ENCODE measurements around the gene OXSR1.
"Not testable (repeated sequence)": the region's sequence is repeated elsewhere in the genome, so short reads cannot be mapped to it uniquely, and the experiment has no call there.

Gene OXSR1

DNA sequence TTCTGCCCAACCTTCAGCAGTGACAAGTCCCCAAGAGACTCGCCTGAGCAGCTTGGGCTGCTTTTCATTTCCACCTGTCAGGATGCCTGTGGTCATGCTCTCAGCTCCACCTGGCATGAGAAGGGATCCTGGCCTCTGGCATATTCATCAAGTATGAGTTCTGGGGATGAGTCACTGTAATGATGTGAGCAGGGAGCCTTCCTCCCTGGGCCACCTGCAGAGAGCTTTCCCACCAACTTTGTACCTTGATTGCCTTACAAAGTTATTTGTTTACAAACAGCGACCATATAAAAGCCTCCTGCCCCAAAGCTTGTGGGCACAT lies 23.4 kb upstream of the OXSR1 start:
- DNase-seq (ENCODE audit: low read depth, low spot score) = no peak

DNA sequence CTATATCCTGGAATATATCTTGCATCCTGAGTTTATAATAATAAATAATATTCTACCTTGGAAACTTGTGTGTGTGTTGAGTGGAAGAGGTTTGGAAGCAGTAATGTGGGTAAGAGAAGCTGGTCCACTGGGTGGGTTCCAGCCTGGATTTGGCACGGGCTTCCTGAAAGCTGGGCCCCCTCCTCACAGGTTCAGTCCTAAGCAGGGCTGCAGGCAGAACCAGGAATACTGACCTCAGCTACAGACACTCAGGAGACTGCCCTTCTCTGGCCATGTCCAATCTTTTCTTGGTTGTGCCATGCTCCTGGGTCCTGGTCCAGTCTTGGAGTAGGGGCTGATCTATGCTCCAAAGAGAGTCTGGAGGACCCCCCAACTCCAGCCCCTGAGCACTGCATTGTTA lies 22.4 kb upstream of the OXSR1 start:
- no peak for DNase-seq (ENCODE audit: low read depth, low spot score)

DNA sequence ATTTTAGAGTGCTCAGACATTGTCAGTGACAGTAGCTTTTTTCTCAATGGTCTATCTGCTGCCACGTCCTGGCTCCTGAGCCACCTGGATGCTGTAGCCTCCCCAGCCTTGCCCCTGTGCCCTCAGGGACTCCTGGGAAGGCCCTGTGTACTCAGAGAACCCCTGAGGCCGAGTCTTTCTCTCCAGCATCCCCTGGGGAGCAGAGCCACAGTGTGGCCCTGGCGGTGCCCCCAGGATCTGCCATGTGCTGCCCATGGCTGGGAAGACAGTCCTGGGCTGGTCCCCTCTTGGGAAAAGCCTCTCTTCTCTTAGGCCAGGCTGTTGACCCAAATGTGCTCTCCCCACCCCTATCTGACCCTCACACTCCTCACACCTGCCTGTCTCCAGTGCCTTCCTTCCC lies 21.8 kb upstream of the OXSR1 start:
- DNase-seq (ENCODE audit: low read depth, low spot score) = no peak

- DNase-seq (ENCODE audit: low read depth, low spot score) = no peak
Observed at GRCh38 chr3:38146504-38146903, 18.8 kb upstream of the OXSR1 start.

- no peak for DNase-seq (ENCODE audit: low read depth, low spot score)
Observed at GRCh38 chr3:38147421-38147820, 17.9 kb upstream of the OXSR1 start.

- DNase-seq (ENCODE audit: low read depth, low spot score) = no peak
Observed at GRCh38 chr3:38148311-38148882, 16.9 kb upstream of the OXSR1 start.

- no peak for DNase-seq (ENCODE audit: low read depth, low spot score)
Observed at GRCh38 chr3:38149708-38150107, 15.6 kb upstream of the OXSR1 start.

DNA sequence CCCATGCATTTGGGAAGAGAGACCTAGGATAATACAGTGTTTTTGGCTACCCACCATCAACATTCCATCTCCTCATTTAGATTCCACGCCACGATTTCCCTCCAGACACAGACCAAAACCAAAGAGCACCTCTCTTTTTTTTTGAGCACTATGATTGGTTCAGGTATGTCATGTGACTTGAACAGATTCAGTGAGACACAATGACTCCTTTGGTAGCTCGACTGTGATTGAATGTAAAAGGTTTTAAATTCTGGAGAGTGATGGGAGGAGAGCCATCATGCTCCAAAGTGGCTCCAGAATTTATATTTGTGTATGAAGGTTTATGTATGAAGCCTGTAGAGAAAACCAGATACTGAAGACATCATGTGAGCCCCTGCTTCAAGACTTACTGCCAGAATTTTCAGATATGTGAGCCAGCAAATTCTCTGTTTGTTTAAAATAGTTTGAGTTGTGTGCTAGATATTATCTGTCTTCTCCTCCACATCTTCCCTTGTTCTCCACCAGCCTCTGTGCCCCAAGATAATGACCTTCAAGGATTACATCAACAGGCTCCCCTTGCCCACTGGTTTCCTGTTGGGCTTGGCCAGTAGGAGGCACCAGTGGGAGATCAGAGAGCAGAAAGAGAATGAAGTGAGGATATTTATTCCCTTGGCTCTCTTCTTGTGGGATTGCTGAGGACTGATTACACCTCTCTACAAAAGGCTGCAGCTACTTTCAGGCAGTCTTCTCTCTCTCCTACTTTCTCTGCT lies 14.4 kb upstream of the OXSR1 start:
- no peak for DNase-seq (ENCODE audit: low read depth, low spot score)

DNA sequence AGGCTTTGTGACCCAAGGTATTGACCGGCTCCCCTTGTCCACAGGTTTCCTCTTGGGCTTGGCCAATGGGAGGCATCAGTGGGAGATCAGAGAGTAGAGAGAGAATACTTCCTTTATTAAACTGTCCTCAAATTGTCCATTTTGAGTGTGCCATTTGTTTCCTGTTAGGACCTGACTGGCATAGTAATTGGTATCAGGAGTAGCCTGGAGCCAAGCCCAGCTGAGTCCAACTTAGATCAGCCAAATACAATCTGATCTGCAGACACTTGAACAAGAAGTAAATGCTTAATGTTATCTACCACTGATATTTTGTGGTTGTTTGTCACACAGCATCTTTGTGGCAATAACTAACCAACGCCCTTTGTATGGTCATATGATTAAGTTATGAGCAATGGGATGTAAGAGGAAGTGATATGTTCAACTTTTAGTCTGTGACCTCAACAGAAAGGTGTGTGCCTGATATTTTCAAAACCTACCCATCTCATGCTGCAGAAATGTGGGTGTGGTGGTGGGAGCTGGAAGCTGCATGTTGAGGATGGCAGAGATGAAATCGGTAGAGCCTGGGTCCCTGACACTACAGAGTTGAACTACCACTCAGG lies 13.6 kb upstream of the OXSR1 start:
- no peak for DNase-seq (ENCODE audit: low read depth, low spot score)

DNA sequence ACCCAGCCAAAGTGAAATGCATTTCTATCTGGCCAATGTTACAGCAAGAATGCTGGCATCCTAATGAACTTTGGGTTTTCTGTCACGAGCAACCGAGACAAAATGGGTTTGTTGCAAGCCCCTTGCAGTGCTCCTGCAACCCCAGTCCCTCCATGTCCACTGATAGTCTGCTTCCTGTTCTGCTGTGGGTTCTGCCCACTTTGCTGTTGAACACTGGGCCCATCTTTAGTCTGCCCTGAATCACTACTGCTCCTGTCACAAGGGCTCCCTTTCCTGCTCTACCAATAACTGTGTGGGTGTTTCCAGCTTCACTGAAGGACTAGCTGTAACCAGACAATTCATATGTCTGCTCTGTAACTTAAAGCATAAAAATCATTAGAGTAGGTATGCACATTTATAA lies 12.7 kb upstream of the OXSR1 start:
- DNase-seq (ENCODE audit: low read depth, low spot score) = no peak

- DNase-seq (ENCODE audit: low read depth, low spot score) = no peak
Observed at GRCh38 chr3:38153221-38153620, 12.1 kb upstream of the OXSR1 start.

GRCh38 chr3:38154033-38154494 lies 11.3 kb upstream of the OXSR1 start:
- no peak for DNase-seq (ENCODE audit: low read depth, low spot score)

DNA sequence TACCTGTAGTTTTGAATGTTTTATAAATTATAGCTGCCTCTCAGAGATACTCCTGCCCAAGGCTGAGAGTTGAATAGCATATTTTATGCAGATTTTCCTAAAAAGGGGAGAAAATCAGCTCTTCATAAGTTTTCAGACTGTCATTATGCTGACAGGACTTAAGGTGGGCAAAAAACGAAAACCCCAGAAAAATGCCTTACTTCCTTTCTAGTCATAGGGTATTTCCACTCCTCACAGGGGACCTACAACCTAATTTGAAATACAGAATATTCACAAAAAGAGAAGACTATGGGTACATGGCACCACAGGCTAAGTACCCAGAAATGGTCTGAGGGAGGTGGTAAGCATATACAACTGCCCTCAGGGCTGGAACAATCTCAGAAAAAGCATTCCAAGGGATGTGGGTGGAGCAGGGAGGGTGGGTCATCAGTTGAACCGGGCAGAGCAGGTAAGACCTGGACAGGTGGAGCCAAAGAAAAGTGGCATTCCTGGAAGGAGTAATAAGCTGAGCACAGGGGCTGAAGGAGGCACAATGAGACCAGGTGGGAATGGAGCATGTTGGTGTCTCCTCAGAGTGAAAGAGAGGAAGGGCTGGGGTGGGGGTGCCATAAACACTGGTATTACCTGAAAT lies 10.6 kb upstream of the OXSR1 start:
- DNase-seq (ENCODE audit: low read depth, low spot score) = no peak

- DNase-seq (ENCODE audit: low read depth, low spot score) = no peak
Observed at GRCh38 chr3:38155825-38156224, 9.5 kb upstream of the OXSR1 start.

DNA sequence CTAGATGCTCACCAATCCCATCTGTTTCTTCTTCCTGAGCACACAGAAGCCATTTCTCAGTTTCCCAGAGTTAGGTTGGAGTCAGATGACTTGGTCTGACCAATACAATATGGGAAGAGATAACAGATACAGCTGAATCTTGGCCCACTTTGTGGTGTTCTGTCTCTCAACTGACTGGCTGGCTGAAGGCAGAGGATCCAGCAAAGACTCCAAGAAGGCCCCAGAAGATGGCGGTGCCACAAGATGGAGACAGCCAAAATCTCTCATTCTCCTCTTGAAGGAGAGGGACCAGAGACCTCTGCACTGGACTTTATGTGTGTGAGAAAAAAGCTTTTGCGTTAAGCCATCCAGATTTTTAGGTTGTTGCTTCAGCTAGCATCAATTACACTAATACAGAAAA lies 8.2 kb upstream of the OXSR1 start:
- DNase-seq (ENCODE audit: low read depth, low spot score) = no peak

DNA sequence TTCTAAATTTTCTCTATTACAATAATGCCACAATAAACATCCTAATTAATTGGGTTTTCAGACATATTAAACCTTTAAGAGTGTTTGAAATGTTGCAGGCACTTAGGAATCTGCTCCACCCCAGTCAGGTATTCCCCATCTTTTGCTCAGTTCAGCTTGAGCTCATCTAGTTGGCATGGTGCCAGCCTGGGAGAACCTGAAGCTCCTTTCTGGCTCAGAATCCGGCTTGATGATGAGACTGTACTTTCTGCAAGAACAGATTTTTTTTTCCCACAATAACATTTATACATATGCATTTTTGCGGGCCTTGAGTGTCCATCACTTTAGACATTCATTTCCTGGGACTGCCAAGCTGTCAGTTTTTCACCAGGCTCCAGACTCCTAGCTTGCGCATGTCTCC lies 7.7 kb upstream of the OXSR1 start:
- no peak for DNase-seq (ENCODE audit: low read depth, low spot score)

DNA sequence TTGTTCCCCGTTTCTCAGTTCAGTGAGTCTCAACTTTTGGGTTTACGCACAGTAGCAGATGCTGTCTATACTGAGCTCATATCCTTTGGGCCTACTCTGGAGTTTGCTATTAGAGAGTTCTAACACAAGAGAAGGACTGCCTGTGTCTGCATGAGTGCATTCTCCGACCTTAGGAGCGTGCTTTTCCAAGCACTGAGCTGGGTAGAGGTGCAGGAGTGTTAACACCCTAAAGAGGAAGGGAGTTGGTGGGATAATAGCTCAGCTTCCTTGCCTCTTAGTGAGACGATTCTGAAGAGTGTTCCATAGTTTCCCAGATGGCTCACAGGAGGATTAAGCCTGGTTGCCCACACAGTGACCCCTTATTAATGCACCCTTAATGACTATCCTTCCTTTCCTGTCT lies 6.9 kb upstream of the OXSR1 start:
- no peak for DNase-seq (ENCODE audit: low read depth, low spot score)

DNA sequence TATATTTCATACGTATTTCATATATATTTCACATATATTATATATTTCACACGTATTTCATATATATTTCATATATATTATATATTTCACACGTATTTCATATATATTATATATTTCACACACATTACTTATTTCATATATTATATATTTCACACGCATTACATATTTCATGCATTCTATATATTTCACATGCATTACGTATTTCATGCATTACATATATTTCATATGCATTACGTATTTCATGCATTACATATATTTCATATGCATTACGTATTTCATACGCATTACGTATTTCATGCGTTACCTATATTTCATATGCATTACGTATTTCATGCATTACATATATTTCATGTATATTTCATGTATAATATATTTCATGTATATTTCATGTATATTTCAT lies 4.6 kb upstream of the OXSR1 start:
- not testable (repeated sequence) for DNase-seq (ENCODE audit: low read depth, low spot score)

- DNase-seq (ENCODE audit: low read depth, low spot score) = no peak
Observed at GRCh38 chr3:38163117-38163840, 2.1 kb upstream of the OXSR1 start.

DNA sequence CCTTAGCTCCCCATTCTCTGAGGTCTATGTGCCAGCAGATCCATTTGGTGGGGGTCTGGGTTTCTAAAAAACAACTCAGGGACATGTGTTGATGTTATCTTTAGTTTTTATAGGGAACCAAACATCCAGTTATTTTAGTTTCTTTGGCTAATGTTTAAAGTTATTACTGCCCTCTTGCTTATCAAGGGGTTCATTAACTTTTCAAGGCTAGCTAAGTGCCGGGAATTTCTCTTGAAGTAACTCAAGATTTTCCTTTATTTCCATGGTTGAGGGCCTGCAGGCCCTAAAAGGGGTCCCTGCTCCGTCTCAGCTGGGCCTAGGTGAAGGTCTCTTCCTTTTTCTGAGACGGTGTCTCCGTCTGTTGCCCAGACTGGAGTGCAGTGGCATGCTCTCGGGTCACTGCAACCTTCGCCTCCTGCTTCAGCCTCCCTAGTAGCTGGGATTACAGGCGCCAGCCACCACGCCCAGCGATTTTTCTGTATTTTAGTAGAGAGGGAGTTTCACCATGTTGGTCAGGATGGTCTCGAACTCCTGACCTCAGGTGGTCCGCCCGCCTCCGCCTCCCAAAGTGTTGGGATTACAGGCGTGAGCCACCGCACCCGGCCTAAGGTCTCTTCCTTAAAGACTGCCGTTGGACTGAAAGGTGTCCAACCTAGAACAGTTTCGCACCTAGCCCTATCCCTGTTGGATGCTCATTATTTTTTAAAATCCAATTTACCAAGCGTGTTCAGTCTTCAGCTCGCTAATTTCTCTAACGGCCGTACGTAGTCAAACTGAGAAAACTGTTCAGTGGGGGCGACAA lies 1.3 kb upstream of the OXSR1 start:
- DNase-seq (ENCODE audit: low read depth, low spot score) = no peak

DNA sequence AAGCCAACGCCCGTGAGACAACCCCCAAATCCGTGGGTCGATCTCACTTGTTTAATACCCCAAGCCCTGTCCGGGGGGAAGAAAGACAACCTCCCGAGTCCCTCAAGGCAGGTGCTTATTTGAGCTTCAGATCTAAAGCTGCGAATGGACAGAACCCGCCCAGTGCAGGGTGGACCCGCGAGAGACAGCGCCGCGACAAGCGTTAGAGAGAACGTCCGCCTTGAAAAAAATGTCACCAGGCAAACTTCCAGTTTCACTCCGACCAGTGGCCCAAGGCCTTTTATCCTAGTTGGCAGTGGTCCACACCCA lies 740 bp upstream of the OXSR1 start:
- DNase-seq (ENCODE audit: low read depth, low spot score) = no peak
